ENCODE measurements around the gene SMIM5.

GRCh38 chr17:75595920-75596313 is 37.3 kb upstream of the SMIM5 start:
- no peak for TF ChIP-seq CTCF (IDR thresholded peaks at IDR 0.05)
- TF ChIP-seq ZFX (IDR thresholded peaks at IDR 0.05; ENCODE audit: borderline replicate concordance) = no peak

Measured in 22Rv1 (cell line).